ENCODE data around the gene PSME1. TPM values are rescaled to one million over a fixed set of nuclear protein-coding genes. Genes with fewer than 3 reads are reported as not detected.

Gene PSME1
- total RNA-seq, 2 donors from 2014 or later, result 196 to 249 TPM

- intact Hi-C loops (cut with DNase I, micrococcal nuclease), result no loop called here
Measured at GRCh38 chr14:24181371-24182077, 45.5 kb downstream of the PSME1 start.

GRCh38 chr14:24182110-24182882 lies 46.3 kb downstream of the PSME1 start:
- intact Hi-C loops (cut with DNase I, micrococcal nuclease), result no loop called here
- ATAC-seq (no peak), DNase-seq (no peak)

More at GRCh38 chr14:24181371-24182077, 45.5 kb downstream of the PSME1 start:
- ATAC-seq, result no peak
- DNase-seq, result no peak

GRCh38 chr14:24183014-24183481 lies 47.1 kb downstream of the PSME1 start:
- ATAC-seq (no peak), DNase-seq (no peak)
- intact Hi-C loops (cut with DNase I, micrococcal nuclease), result no loop called here

GRCh38 chr14:24184104-24184970 lies 48.3 kb downstream of the PSME1 start:
- ATAC-seq, result no peak
- intact Hi-C loops (cut with DNase I, micrococcal nuclease), result no loop called here
- DNase-seq, result no peak

GRCh38 chr14:24185026-24185425 lies 49.0 kb downstream of the PSME1 start:
- intact Hi-C loops (cut with DNase I, micrococcal nuclease), result no loop called here
- no peak for DNase-seq
- no peak for ATAC-seq

- ATAC-seq (no peak), DNase-seq (no peak)
- intact Hi-C loops (cut with DNase I, micrococcal nuclease), result no loop called here
Measured at GRCh38 chr14:24185741-24186140, 49.7 kb downstream of the PSME1 start.

GRCh38 chr14:24186831-24187538 lies 51.0 kb downstream of the PSME1 start:
- ATAC-seq (no peak), DNase-seq (no peak)
- intact Hi-C loops (cut with DNase I, micrococcal nuclease), result no loop called here

GRCh38 chr14:24187539-24187915 lies 51.5 kb downstream of the PSME1 start:
- intact Hi-C loops (cut with DNase I, micrococcal nuclease), result no loop called here
- ATAC-seq (no peak), DNase-seq (no peak)

Small RNA genes within 50 kb of the gene (microRNA-seq; reads per million reads assigned to microRNA genes)
- gene MIR7703, result 0 reads per million in 2 donors

Other genes with a start within 250 kb of the PSME1 start
- gene DHRS4, start 182.4 kb upstream of the PSME1 start, total RNA-seq, result 10 to 100 TPM; 38.3 to 46.0 TPM
- gene DHRS4L2, start 147.3 kb upstream of the PSME1 start, total RNA-seq, result 10 to 100 TPM; 31.8 to 43.2 TPM
- gene CARMIL3, start 84.2 kb upstream of the PSME1 start, total RNA-seq, result 1 to 10 TPM; 1.1 to 3.4 TPM
- under 1 TPM; 0.28 to 0.31 TPM for gene CPNE6, start 64.6 kb upstream of the PSME1 start, total RNA-seq
- gene PCK2, start 41.9 kb upstream of the PSME1 start, total RNA-seq, result 100 to 1,000 TPM; 150 to 223 TPM
- gene DCAF11, start 21.4 kb upstream of the PSME1 start, total RNA-seq, result 100 to 1,000 TPM; 101 to 107 TPM
- 1 to 10 TPM; 1.2 to 1.5 TPM for gene NRL, start 21.2 kb upstream of the PSME1 start, total RNA-seq
- gene FITM1, start 5.5 kb upstream of the PSME1 start, total RNA-seq, result 1 to 10 TPM; 1.0 TPM
- 10 to 100 TPM; 13.9 to 25.7 TPM for gene EMC9, start 5.4 kb downstream of the PSME1 start, total RNA-seq
- gene PSME2, start 10.4 kb downstream of the PSME1 start, total RNA-seq, result 100 to 1,000 TPM; 140 to 240 TPM
- gene RNF31, start 11.3 kb downstream of the PSME1 start, total RNA-seq, result 10 to 100 TPM; 49.1 to 50.3 TPM
- 100 to 1,000 TPM in 1 of 2 donors, 10 to 100 TPM in 1; 53.7 to 105 TPM for gene IRF9, start 25.1 kb downstream of the PSME1 start, total RNA-seq
- gene REC8, start 35.9 kb downstream of the PSME1 start, total RNA-seq, result 10 to 100 TPM in 1 of 2 donors, 1 to 10 TPM in 1; 6.9 to 21.0 TPM
- gene IPO4, start 52.6 kb downstream of the PSME1 start, total RNA-seq, result 10 to 100 TPM; 17.3 to 26.3 TPM
- 10 to 100 TPM; 49.2 to 52.7 TPM for gene TM9SF1, start 59.2 kb downstream of the PSME1 start, total RNA-seq
- under 1 TPM in 1 of 2 donors, not detected in 1; 0.47 TPM for gene TSSK4, start 69.5 kb downstream of the PSME1 start, total RNA-seq
- gene CHMP4A, start 77.3 kb downstream of the PSME1 start, total RNA-seq, result 10 to 100 TPM; 43.5 to 48.0 TPM
- 10 to 100 TPM; 11.8 to 13.8 TPM for gene MDP1, start 79.9 kb downstream of the PSME1 start, total RNA-seq
- 100 to 1,000 TPM; 110 to 135 TPM for gene NEDD8, start 96.2 kb downstream of the PSME1 start, total RNA-seq
- 10 to 100 TPM; 62.4 to 64.8 TPM for gene GMPR2, start 96.7 kb downstream of the PSME1 start, total RNA-seq
- 10 to 100 TPM; 56.6 to 64.0 TPM for gene TINF2, start 106.4 kb downstream of the PSME1 start, total RNA-seq
- gene TGM1, start 127.0 kb downstream of the PSME1 start, total RNA-seq, result 1 to 10 TPM; 2.3 to 2.9 TPM
- gene RABGGTA, start 135.4 kb downstream of the PSME1 start, total RNA-seq, result 10 to 100 TPM; 35.0 to 41.8 TPM
- gene DHRS1, start 163.6 kb downstream of the PSME1 start, total RNA-seq, result 10 to 100 TPM; 64.2 to 76.6 TPM
- gene NOP9, start 163.7 kb downstream of the PSME1 start, total RNA-seq, result 10 to 100 TPM; 24.4 to 26.0 TPM
- 10 to 100 TPM; 10.7 to 16.6 TPM for gene CIDEB, start 171.8 kb downstream of the PSME1 start, total RNA-seq
- 1 to 10 TPM; 2.9 to 4.2 TPM for gene LTB4R2, start 173.9 kb downstream of the PSME1 start, total RNA-seq
- 1 to 10 TPM; 2.9 to 4.3 TPM for gene LTB4R, start 175.3 kb downstream of the PSME1 start, total RNA-seq
- gene ADCY4, start 198.9 kb downstream of the PSME1 start, total RNA-seq, result 10 to 100 TPM; 10.1 to 16.4 TPM
- gene RIPK3, start 203.8 kb downstream of the PSME1 start, total RNA-seq, result 10 to 100 TPM; 56.6 to 67.9 TPM
- 10 to 100 TPM; 12.8 to 17.4 TPM for gene NFATC4, start 232.0 kb downstream of the PSME1 start, total RNA-seq

Data from left colon (tissue), 2 donors.